Measurements from ENCODE around the gene SMAD7. TPM values are rescaled to one million over a fixed set of nuclear protein-coding genes. Genes with fewer than 3 reads are reported as not detected.
A peak's percentile ranks its signal among the peaks of the same experiment; 100 is the strongest.

SMAD7 gene
- total RNA-seq, 4 donors from 2014 or later: 33.6 to 78.4 (median 47.2) TPM

DNA sequence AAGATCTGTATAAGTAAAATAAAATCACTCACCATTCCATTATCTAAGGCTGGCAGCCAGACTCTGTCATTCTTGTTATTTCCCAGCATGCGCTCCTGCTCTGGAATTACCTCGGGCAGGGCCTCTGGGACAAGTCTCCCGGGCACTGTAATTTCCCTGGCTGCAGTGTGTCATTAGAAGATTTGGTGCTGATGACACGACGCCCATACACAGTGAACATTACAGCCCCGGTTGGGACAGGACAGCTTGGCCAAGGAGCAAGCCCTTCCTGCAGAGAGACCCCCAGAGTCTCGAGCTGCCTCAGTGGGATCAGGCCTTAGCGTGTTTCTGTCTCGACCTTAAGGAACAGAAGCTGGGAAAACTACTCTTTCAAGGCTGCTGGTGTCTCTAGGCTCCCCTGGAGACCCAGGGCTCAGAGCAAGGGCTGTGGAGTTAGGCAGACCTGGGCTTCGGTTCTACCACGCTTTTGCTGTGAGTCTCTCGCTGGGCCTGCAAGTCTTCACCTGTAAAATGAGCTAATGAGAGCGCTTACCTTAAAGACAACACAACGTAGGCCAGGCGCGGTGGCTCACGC is 39.7 kb downstream of the SMAD7 start:
- DNase-seq (ENCODE audit: low spot score): no peak
- TF ChIP-seq, protein P1, sequence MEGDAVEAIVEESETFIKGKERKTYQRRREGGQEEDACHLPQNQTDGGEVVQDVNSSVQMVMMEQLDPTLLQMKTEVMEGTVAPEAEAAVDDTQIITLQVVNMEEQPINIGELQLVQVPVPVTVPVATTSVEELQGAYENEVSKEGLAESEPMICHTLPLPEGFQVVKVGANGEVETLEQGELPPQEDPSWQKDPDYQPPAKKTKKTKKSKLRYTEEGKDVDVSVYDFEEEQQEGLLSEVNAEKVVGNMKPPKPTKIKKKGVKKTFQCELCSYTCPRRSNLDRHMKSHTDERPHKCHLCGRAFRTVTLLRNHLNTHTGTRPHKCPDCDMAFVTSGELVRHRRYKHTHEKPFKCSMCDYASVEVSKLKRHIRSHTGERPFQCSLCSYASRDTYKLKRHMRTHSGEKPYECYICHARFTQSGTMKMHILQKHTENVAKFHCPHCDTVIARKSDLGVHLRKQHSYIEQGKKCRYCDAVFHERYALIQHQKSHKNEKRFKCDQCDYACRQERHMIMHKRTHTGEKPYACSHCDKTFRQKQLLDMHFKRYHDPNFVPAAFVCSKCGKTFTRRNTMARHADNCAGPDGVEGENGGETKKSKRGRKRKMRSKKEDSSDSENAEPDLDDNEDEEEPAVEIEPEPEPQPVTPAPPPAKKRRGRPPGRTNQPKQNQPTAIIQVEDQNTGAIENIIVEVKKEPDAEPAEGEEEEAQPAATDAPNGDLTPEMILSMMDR (IDR thresholded peaks at IDR 0.05): no peak
- no peak for ATAC-seq (ENCODE audit: low FRiP score)

DNA sequence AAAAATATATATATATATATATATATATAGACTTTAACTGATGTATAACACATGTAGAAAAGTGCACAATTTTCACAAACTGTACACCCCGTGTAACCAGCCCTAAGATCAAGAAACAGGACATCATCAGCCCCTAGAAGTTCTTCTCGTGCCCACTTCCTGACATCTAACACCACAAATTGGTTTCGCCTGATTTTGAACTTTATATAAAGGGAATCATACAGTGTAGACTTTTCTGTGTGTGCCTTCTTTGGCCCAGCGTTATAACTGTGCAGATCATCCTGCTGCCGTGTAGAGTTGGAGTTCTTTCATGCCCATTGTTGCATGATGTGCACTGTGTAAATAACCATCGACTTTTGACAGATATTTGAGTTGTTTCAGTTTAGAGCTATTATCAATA is 41.0 kb downstream of the SMAD7 start:
- DNase-seq (ENCODE audit: low spot score) (no peak), ATAC-seq (ENCODE audit: low FRiP score) (no peak)
- TF ChIP-seq, protein P1 (IDR thresholded peaks at IDR 0.05): no peak

DNA sequence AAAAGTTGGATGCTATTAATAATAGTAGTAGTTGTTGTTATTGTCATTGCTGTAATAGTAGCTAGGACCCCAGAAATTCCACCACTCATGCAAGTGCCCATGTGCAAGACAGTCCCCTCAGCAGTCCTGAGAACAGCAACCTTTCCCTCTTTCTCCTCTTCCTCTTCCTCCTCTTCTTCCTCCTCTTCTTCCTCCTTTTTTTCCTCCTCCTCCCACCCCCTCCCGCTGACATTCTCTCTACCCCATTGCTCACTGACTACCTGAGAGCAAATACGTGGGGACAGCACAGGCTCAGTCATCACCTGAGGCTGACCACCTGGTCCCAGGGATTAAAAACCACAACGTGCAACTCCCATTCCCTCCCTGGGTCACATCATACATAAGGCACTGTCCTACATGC is 41.8 kb downstream of the SMAD7 start:
- ATAC-seq (ENCODE audit: low FRiP score) (no peak), DNase-seq (ENCODE audit: low spot score) (no peak)
- TF ChIP-seq, protein P1 (IDR thresholded peaks at IDR 0.05): no peak

DNA sequence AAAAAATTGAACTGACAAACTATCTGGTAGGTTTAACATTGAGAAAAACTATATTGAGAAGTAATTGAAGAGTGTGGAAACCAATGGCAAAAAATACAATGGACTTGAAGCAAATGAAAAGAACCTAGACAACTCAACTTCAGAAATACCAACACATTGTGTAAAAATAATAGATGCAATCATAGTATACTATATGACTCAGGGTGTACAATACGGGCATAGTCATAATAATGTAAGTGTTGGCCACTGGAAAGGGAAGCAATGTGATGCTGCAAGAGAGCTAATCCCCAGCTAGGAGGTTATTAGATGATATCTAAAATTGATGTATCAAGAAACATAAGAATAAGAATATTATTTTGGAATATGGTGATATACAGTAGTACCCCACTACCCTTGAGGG is 45.3 kb downstream of the SMAD7 start:
- DNase-seq (ENCODE audit: low spot score) (no peak), ATAC-seq (ENCODE audit: low FRiP score) (no peak)
- TF ChIP-seq, protein P1 (IDR thresholded peaks at IDR 0.05): no peak

DNA sequence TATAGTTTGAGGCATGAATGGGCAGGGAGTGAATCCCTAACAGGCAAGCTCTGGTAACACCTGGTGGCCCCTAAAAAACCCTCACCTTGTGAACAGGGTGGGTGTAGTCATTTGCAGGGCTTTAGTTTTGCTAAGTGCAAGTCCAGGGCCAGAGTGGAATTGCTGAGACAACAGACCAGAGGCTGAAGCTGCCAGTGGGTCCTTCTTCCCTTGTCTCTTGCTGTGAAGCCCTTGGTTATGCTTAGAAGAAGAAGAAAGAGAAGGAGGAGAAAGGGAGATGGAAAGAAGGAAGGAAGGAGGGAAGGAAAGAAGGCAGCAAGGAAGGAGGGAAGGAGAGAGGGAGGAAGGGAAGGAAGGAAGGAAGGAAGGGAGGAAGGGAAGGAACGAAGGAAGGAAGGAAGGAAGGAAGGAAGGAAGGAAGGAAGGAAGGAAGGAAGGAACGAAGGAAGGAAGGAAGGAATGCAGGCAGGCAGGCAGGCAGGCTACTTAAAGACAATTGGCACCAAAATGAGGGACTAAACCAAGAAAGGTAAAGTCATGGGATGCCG is 45.8 kb downstream of the SMAD7 start:
- TF ChIP-seq, protein P1 (IDR thresholded peaks at IDR 0.05): no peak
- no peak for ATAC-seq (ENCODE audit: low FRiP score)
- no peak for DNase-seq (ENCODE audit: low spot score)

DNA sequence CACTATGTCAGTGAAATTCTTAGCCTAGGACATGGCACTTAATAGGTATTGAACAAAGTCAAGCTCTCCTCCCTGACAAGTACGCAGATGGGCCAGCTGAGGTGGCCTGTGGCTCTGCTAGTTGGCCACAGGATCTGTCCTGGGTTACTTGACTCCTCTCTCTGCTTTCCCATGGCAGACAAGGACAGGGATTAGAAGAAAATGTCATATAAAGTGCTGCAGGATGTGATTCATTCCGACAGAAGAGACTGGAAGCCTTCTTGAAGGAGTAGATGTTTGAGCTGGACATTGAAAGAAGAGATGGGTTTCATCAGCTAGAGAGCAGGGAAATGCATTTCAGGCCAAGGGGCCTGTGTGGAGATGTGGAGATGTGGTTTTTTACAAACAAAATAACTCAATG is 46.7 kb downstream of the SMAD7 start:
- no peak for ATAC-seq (ENCODE audit: low FRiP score)
- TF ChIP-seq, protein P1 (IDR thresholded peaks at IDR 0.05): no peak
- no peak for DNase-seq (ENCODE audit: low spot score)

DNA sequence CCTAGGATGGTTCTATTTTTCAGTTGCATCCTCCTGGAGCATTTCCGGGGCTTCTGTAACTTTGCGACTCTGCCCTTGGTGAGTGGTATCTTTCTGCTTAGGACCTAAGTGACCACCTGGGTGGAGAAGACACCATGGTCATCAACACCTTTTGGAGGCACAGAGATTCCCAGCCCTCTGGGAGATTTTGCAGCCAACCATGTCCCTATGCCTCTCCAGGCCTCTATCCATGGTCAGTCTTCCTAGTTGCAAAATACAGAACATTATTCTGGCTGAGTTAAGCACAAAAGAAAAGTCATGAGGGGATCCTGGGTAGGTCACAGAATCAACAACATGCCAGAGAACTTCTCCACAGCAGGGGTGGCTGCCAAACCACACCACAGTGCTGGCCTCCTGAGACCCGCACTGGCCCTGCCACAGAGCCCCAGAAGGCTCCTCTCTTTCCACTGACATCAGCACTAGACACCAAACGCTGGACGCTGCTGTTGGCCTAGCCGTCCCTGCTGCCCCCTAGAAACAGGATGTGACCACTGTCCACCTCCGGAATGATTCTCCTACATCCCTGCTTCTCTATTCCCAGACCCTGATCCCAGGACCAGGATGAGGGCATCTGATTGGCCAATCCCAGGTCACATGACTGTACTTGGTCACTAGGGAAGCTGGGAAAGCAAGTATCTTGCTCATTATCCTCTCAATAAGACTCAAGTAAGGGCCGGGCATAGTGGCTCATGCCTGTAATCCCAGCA is 47.7 kb downstream of the SMAD7 start:
- DNase-seq (ENCODE audit: low spot score): no peak
- TF ChIP-seq, protein P1 (IDR thresholded peaks at IDR 0.05): no peak
- ATAC-seq (ENCODE audit: low FRiP score): peak; percentile 12
